Sigmoid colon (tissue), 7 donors: ENCODE measurements around the gene ARMC10. TPM values are rescaled to one million over a fixed set of nuclear protein-coding genes. Genes with fewer than 3 reads are reported as not detected.
"Not testable (repeated sequence)": the region's sequence is repeated elsewhere in the genome, so short reads cannot be mapped to it uniquely, and the experiment has no call there.

ENCODE experiments used
- DNase-seq: peaks from one replicate; pipeline ENCODE4 v3.0.0-alpha.2; 2019
- H3K27ac ChIP-seq, 4 donors: fragments of 200-600 bp; sonication (generic); one replicate each; pipeline ENCODE4 v1.5.1; 2016 to 2019; ENCODE audit warnings: mild to moderate bottlenecking in 1 of 4
- H3K27me3 ChIP-seq, 3 donors: fragments of 200-600 bp; sonication (generic); one replicate each; pipeline ENCODE4 v1.5.1; 2019; ENCODE audit warnings: mild to moderate bottlenecking in 1 of 3
- H3K36me3 ChIP-seq, 4 donors: fragments of 200-600 bp; sonication (generic); one replicate each; pipeline ENCODE4 v1.5.1; 2016 to 2019
- H3K4me1 ChIP-seq, 4 donors: fragments of 200-600 bp; sonication (generic); one replicate each; pipeline ENCODE4 v1.5.1; 2017 to 2019
- H3K4me3 ChIP-seq, 4 donors: fragments of 200-600 bp; sonication (generic); one replicate each; pipeline ENCODE4 v1.5.1; 2017 to 2019; ENCODE audit warnings: mild to moderate bottlenecking in 2 of 4, moderate library complexity in 1 of 4
- H3K9me3 ChIP-seq, 4 donors: fragments of 200-600 bp in 3 of 4; sonication (generic) in 3 of 4; one replicate each; pipeline versions ENCODE4 v1.5.1 to v1.6.1; 2013 to 2019
- EP300 ChIP-seq, 4 donors: sonication (generic); formaldehyde crosslinking; IDR thresholded peaks; one replicate each; pipeline ENCODE4 v1.6.1; 2017; ENCODE audit warnings: antibody characterized with exemption in 4 of 4
- POLR2A ChIP-seq, 2 donors: fragments of 450-650 bp; IDR thresholded peaks; one replicate each; pipeline ENCODE4 v1.6.1; 2016; ENCODE audit warnings: antibody characterized with exemption in 2 of 2, mild to moderate bottlenecking in 2 of 2, moderate library complexity in 2 of 2
- POLR2AphosphoS5 ChIP-seq, 4 donors: sonication (generic); formaldehyde crosslinking; IDR thresholded peaks; one replicate each; pipeline ENCODE4 v1.6.1; 2017; ENCODE audit warnings: antibody characterized with exemption in 4 of 4
- WGBS, 2 donors: extraction: QIAGEN DNeasy Blood & Tissue Kit; methylation state at CpG; one replicate each; pipeline ENCODE4 v1.1.7; 2013; 5-methylcytosine and 5-hydroxymethylcytosine counted together
- intact Hi-C: fragments of 100-400 bp; cut with DNase I; formaldehyde crosslinking; loops from one replicate; pipeline ENCODE4 v1.15.1; 2023
- polyA plus RNA-seq, 3 donors: library from polyadenylated mRNA; stranded (reverse); fragments of 200-250 nt; gene quantifications; one replicate each; pipeline ENCODE4 v1.2.3, GENCODE V29; 2013
- total RNA-seq, 4 donors: library from RNA; depleted of rRNA; stranded (reverse); fragments of >200 nt; gene quantifications; one replicate each; pipeline ENCODE4 v1.1.0, GENCODE V29; 2016
- TF ChIP-seq, protein P1 (sequence below), 4 experiments: fragments of 450-650 bp in 3 of 4; fragments of 200-600 bp in 1 of 4; IDR thresholded peaks; one replicate each; pipeline ENCODE4 v1.5.1; 2016 to 2019; ENCODE audit warnings: antibody characterized with exemption in 4 of 4, mild to moderate bottlenecking in 3 of 4, moderate library complexity in 2 of 4
- donor health status: healthy with polysubstance abuse.
- donor health status: Bipolar disorder and iron deficiency.
- donor health status: healthy.

ARMC10 gene
- total and polyA plus RNA-seq, 7 donors: 13.9 to 49.0 (median 41.5) TPM

DNA sequence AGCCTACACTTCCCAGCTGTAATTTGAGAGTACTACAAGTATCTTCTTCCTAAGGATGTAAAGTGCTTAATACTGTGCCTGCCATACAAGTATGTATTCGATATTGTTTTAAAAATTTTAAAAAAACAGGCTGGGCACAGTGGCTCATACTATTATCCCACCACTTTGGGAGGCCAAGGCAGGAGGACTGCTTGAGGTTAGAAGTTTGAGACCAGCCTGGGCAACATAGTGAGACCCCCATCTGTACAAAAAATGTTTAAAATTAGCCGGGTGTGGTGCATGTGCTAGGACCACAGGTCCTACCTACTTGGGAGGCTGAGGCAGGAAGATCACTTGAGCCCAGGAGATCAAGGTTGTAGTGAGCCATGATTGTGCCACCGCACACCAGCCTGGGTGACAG is 8.3 kb downstream of the ARMC10 start:
- H3K4me1 ChIP-seq: no peaks in the 10 kb centered on the region
- 91 to 95% methylated on average over 3 of the region's 3 CpGs for WGBS, 2 donors
- DNase-seq: no peak

GRCh38 chr7:103092321-103092720 is 17.4 kb downstream of the ARMC10 start:
- H3K4me1 ChIP-seq, H3K27ac ChIP-seq, DNase-seq, intact Hi-C loops, H3K9me3 ChIP-seq, H3K4me3 ChIP-seq, H3K27me3 ChIP-seq: not testable (repeated sequence)
- 59 to 77% methylated on average over 4 of the region's 4 CpGs for WGBS, 2 donors
- peaks cover 0 to 72% (median 8%) of the 10 kb centered on the region in 4 donors for H3K36me3 ChIP-seq

More for the DNA sequence above, 8.3 kb downstream of the ARMC10 start:
- intact Hi-C loops: no loop called here
- no peak overlapping the region for H3K4me3 ChIP-seq
- H3K36me3 ChIP-seq: peaks cover 0 to 51% (median 9%) of the 10 kb centered on the region in 4 donors
- no peak overlapping the region for H3K27ac ChIP-seq
- TF ChIP-seq POLR2A (IDR thresholded peaks at IDR 0.05): no peak
- TF ChIP-seq, protein P1, sequence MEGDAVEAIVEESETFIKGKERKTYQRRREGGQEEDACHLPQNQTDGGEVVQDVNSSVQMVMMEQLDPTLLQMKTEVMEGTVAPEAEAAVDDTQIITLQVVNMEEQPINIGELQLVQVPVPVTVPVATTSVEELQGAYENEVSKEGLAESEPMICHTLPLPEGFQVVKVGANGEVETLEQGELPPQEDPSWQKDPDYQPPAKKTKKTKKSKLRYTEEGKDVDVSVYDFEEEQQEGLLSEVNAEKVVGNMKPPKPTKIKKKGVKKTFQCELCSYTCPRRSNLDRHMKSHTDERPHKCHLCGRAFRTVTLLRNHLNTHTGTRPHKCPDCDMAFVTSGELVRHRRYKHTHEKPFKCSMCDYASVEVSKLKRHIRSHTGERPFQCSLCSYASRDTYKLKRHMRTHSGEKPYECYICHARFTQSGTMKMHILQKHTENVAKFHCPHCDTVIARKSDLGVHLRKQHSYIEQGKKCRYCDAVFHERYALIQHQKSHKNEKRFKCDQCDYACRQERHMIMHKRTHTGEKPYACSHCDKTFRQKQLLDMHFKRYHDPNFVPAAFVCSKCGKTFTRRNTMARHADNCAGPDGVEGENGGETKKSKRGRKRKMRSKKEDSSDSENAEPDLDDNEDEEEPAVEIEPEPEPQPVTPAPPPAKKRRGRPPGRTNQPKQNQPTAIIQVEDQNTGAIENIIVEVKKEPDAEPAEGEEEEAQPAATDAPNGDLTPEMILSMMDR (IDR thresholded peaks at IDR 0.05): no peak
- TF ChIP-seq POLR2AphosphoS5 (IDR thresholded peaks at IDR 0.05): no peak
- no peak for TF ChIP-seq EP300 (IDR thresholded peaks at IDR 0.05)
- H3K9me3 ChIP-seq: no peaks in the 10 kb centered on the region
- no peaks in the 10 kb centered on the region for H3K27me3 ChIP-seq

DNA sequence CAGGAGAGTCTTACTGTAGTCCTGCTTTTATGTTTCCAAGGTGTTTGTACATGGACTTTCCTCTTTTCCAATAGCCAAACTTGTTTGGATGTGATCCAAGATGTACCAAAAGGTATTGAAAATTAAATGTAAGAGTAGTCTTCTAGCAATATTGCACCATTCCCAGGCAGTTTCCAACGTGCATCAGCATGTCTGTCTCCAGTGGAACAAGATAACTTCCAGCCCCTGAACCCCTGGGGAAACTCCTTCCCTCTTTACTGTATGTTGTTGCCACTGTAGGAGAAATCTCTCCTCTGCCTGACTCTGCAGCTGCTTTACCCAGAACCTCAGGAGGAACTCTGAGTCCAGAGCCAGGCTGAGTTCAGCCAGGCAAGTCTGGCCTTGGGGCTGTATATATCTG is 18.5 kb downstream of the ARMC10 start:
- Histone ChIP-seq H3K27me3 (no peaks in the 10 kb centered on the region), H3K9me3 (no peaks in the 10 kb centered on the region), H3K4me3 (no peak overlapping the region), H3K4me1 (no peaks in the 10 kb centered on the region), H3K27ac (no peak overlapping the region), H3K36me3 (peaks cover 0 to 71% (median 8%) of the 10 kb centered on the region in 4 donors)
- TF ChIP-seq POLR2A (IDR thresholded peaks at IDR 0.05) (no peak), POLR2AphosphoS5 (IDR thresholded peaks at IDR 0.05) (no peak), EP300 (IDR thresholded peaks at IDR 0.05) (no peak)
- TF ChIP-seq, protein P1 (IDR thresholded peaks at IDR 0.05): no peak
- intact Hi-C loops: no loop called here
- 52 to 67% methylated on average over 1 of the region's 1 CpG for WGBS, 2 donors
- no peak for DNase-seq

GRCh38 chr7:103094102-103094501 is 19.2 kb downstream of the ARMC10 start:
- DNase-seq: no peak
- 26 to 63% methylated on average over 3 of the region's 3 CpGs for WGBS, 2 donors
- H3K27ac ChIP-seq: no peak overlapping the region
- H3K36me3 ChIP-seq: peaks cover 0 to 64% (median 5%) of the 10 kb centered on the region in 4 donors
- H3K4me1 ChIP-seq: no peaks in the 10 kb centered on the region
- intact Hi-C loops: no loop called here
- no peaks in the 10 kb centered on the region for H3K27me3 ChIP-seq
- TF ChIP-seq POLR2AphosphoS5 (IDR thresholded peaks at IDR 0.05) (no peak), POLR2A (IDR thresholded peaks at IDR 0.05) (no peak), EP300 (IDR thresholded peaks at IDR 0.05) (no peak)
- TF ChIP-seq, protein P1 (IDR thresholded peaks at IDR 0.05): no peak
- H3K4me3 ChIP-seq: no peak overlapping the region
- H3K9me3 ChIP-seq: no peaks in the 10 kb centered on the region

GRCh38 chr7:103095558-103095957 is 20.6 kb downstream of the ARMC10 start:
- 97 to 98% methylated on average over 2 of the region's 2 CpGs for WGBS, 2 donors
- intact Hi-C loops, H3K9me3 ChIP-seq, H3K27ac ChIP-seq, H3K4me3 ChIP-seq, H3K4me1 ChIP-seq, DNase-seq, H3K27me3 ChIP-seq: not testable (repeated sequence)
- H3K36me3 ChIP-seq: peaks cover 0 to 62% (median 5%) of the 10 kb centered on the region in 4 donors

DNA sequence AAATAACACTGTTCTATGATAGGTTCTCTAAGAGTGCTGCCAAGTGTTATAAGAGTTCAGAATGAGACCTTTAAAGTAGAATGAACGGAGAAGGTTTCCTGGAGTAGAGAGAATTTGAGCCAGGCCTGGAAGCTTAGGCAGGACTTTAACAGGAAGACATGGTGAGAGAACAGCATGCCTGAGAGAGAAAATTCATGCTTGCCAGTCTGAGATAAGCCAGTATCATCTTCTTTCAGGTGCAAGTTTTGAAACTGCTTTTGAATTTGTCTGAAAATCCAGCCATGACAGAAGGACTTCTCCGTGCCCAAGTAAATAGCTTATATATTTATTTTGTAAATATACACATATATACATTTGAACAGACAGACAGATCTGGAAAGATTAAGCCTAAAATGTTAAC is 22.1 kb downstream of the ARMC10 start:
- no peak for DNase-seq
- no peaks in the 10 kb centered on the region for H3K4me1 ChIP-seq
- H3K4me3 ChIP-seq: no peak overlapping the region
- no peaks in the 10 kb centered on the region for H3K9me3 ChIP-seq
- intact Hi-C loops: no loop called here
- 93 to 97% methylated on average over 2 of the region's 2 CpGs for WGBS, 2 donors
- H3K27ac ChIP-seq: no peak overlapping the region
- H3K27me3 ChIP-seq: no peaks in the 10 kb centered on the region
- peaks cover 3 to 73% (median 10%) of the 10 kb centered on the region in 4 donors for H3K36me3 ChIP-seq
- TF ChIP-seq, protein P1 (IDR thresholded peaks at IDR 0.05): no peak
- TF ChIP-seq POLR2A (IDR thresholded peaks at IDR 0.05) (no peak), POLR2AphosphoS5 (IDR thresholded peaks at IDR 0.05) (no peak), EP300 (IDR thresholded peaks at IDR 0.05) (no peak)
